Activated CD8-positive, alpha-beta memory T cell treated with anti-CD3 and anti-CD28 coated beads, Interleukin-2, amount 50 U/mL, for 48 hours (primary cell): ENCODE results near the gene CRYBG1.

Source experiments
- DNase-seq: peaks from one replicate; pipeline ENCODE4 v3.0.0-alpha.2; 2020

Gene CRYBG1

DNA sequence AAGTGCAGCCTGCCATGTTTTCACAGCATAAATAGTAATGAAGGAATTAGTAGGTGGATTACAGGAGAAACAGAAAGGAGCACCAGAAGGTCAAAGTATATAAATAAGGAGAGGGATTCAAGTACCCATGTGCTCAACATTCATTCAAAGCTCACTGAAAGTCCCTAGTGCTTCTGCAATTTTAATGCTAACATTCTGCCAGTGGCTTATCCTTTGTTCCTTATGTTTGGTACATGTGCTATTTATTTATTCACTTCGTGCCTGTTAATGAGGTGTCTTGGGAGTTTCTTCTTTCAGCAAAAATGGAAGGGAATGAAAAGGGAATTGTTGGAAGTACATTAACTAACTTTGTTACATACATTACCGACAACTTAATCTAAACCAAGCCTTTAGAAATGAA lies 105.7 kb downstream of the CRYBG1 start:
- DNase-seq = no peak

DNA sequence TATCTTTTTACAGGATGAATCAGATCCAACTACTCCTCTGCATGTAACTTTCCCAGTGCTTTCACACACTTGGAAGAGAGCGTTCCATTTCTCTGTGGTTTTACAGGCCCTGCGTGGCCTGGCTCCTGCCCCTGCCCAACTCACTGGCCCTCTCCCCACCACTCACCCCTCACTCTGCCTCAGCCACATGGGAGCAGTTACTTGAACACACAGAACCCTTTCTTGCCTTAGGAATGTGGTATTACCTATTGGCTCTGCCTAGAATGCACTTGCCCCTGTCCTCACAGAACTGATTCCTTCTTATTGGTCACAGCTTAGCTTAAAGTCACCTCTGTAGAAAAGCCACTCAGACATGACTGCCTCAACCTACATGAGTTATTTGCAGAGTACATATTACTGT lies 108.4 kb downstream of the CRYBG1 start:
- DNase-seq = no peak

DNA sequence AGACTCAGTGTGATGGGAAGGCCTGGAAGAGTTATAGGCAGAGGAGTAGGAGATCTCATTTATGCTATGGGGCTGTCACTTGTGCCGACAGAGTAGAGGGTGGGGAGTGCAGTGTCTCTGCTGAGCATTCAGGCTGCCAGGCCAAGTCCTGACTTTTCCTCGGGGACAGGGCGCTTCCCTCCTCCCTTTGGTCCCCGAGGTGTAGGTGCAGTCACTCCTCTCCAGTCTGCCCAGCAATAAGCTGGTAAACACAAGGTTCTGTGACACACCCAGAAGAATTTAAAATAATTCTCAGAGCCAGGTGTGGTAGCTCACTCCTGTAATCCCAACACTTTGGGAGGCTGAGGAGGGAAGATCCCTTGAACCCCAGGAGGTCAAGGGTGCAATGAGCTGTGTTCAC lies 109.4 kb downstream of the CRYBG1 start:
- DNase-seq = no peak

DNA sequence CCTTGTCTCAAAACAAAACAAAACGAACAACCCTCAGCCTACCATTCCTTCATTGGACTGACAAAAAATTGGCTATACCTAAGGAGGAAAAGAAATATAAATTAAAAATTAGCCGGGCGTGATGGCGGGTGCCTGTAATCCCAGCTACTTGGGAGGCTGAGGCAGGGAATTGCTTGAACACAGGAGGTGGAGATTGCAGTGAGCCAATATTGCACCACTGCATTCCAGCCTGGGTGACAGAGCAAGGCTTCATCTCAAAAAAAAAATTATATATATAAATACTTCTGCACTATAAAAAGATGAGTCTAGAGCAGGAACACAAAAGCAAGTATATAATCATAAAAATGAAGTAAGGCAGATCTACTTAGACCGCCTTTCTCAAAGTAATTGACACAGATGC lies 109.8 kb downstream of the CRYBG1 start:
- DNase-seq = no peak

DNA sequence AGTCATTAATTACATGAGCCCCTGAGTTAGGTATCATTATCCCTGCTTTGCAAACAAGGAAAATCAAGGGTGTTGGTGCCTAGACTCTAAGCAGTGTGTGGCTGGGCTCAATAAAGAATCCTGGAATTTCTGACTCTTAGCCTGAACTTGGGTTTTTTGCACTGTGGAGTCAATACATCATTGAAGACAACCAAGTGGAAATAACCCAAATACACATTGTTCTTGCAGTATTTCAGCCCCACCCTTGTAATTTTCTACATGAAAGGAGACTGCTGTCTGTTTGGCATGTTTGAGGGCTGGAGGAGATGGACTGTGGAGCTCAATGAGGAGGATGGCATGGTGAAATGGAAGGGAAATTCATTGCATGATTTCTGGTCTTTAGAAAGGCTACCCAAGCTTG lies 110.3 kb downstream of the CRYBG1 start:
- no peak for DNase-seq

DNA sequence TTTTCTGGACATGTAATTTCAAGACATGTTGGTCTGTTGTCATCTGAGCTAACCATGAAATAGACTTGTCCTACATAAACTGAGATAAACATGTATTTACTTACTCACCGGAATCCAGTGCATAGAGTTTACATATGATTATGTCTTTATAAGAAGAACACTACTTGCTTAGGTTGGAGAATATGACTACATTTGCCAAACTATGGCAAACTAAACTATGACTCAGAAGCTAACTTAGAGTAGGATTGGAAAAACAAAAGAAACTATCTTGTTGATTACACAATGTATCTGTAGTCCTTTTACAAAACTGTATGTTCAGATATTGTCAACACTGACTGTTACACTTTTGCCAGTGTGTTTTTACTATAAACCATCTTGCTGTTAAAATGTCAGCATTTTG lies 113.3 kb downstream of the CRYBG1 start:
- no peak for DNase-seq

DNA sequence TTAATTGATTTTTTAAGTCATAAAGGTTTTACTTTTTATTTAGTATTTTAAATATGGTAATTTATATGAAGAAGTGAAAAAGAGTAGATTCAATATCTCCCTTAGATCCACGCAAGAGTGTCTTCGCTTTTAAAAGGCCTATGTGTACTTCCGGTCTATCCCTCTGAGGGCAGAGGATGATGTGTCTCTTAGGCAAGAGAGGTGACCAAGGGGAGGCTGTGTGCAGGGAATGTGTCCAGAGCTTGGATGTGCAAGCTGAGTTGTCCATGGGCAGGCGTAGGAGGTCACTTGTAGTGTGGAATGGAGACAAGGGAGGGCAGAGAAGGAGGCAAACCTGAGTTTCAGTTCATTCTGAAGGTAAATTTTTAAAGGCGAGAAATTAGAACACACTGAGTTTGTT lies 113.9 kb downstream of the CRYBG1 start:
- DNase-seq = no peak

DNA sequence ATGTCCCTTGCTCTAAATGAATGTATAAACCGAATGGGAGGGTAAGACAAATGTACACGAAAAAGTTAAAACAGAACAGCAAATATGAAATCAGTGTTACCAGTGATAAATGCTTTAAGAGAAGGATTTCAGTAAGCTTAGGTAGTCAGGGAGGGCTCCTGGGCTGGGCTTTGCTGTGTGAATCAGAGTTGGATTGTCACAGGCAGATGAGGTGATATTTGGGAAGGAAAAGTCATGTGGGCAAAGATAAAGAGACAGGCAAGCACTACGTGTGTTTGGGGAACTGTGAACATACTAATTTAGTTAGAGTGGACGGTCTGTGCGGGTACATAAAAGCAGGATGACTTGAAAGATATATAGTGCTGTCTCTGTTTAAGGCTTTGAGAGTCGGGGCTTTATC lies 114.8 kb downstream of the CRYBG1 start:
- DNase-seq = no peak

DNA sequence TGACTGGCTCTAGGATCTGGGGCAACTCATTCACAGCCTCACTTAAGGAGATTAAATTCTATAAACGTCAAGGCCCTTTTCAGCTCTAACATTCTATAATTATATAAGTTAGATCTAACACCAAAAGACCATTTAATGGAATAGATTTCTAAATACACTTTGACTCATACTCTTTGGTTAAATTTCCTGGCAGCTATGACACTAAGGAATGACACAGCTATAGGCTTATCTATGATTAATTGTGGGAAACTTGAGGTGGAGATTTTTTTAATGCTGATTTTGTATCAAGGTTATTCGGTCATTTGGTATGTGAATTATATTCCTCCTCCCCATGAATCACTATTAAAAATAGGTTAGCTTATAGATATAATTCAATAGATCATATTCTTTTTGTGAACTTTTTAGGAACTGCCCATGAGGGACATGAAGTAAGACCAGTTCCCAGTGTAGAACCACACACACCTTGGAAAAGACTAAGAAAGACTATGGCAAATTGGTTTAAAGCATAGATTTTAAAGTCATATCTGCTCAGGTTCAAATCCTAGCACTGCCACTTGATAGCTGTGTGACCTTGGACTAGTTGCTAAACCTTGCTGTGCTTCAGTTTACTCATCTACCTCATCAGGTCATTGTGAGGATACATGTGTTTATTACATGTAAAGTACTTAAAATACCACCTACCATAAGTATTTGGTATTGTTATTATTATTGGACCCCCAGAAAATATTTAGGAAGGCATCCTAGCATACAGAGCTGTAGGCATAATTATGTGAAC lies 116.0 kb downstream of the CRYBG1 start:
- DNase-seq = no peak

DNA sequence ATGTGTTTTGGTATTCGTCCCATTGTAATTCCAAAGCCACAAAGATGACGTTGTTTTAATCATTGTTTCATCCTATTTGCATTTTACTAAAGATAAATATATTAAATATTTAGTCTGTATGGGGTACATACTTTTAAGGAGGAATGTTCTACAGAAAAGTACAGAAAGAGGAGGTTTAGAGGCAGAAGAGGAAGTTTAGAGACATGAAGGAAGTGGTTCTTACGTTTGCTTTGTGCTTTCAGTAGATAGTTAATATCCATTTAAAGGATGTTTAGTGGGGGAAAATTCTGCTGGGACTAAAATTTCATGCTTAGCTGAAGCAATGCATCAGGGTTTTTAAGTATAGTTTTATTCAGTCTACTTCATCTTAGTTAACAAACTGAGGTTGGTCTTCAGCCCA lies 116.6 kb downstream of the CRYBG1 start:
- no peak for DNase-seq

DNA sequence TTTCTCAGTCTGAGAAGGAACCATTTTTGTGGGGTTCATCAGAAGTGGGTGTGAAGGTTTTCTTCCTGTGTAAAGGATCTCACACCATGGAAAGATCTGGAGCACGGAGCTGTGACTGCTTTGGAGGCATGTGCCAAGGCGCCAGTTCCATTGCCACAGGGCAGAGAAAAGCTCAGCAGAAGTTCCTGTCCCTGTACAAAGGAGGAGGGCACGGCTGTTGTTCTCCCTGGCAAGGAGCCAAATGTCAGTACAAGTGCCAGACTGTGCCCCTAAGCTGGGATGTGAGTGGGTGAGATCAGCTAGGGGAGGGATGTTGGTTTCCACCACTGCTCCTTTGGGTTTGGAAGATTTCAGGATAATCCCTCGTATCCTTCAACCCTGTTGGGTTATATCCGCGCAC lies 117.3 kb downstream of the CRYBG1 start:
- DNase-seq = no peak

DNA sequence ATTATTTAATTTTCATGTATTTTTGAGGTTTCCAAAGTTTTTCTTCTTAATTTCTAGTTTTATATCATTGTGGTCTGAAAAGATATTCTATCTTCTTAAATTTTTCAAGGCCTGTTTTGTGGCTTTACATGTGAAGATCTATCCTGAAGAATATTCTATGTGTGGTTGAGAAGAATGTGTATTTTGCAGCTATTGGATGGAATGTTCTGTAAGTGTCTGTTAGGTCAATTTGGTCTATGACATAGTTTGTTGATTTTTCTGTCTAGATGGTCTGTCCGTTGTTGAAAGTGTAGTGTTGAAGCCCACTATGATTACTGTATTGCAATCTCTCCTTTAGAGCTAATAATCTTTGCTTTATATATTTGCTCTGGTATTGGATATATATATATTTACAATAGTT lies 125.7 kb downstream of the CRYBG1 start:
- DNase-seq = no peak

DNA sequence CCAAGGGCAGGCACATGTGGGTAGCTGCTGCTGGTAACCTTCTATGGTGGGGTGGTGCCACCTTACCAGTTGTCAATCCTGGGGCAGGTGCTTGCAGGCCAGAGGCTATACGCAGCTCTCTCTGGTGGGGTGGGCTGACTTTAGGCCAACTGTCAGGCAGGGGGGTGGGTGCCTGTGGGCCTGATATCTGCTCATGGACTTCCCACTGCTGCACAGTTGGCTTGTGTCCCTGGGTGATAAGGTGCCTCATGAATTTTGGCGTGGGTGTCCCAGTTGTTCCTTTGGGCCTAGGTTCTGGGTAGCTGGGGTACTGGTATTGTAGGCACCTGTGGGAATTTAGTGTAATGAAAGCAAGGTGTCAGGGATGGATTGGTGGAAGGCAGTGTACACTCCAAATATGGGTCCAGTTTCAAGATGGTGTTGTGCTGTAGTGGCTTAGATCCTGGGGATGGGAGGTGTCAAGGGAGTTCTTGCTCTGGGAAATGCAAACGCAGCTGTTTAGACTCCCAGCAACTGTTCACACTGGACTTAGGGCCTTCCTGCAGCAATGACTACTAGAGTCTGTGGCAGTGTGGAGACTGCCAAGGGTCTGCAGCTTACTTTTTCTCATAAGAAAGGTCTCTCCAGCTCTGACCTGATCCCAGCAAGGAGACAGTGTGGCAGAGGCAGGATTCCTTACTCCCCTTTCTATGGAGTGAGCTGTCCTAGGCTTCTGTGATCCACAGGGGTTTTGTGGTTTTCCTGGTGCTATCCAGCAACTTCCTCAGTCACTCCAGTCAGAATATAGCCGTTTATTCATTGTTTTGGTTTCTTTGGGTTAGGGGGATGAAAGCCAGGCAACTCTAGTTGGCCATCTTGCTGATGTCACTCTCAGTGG lies 128.2 kb downstream of the CRYBG1 start:
- DNase-seq = no peak

DNA sequence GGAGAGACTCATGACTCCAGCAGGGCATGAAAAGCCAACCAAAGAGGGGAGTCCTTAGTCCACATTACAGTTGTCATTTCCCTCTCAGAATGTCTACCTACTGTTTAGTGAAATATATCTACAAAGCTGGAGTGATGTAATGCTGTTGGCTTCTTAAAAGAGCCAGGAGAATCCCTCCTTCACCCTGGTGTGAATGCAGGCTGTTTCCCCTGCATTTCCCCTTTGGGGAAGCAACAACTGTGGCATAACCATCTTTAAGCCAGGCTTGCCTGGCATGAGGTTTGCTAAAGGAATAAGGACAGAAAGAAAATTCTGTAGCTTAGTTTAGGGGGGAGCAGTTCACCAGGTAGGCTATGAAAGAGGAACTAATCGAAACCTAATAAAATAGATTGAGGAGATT lies 129.5 kb downstream of the CRYBG1 start:
- no peak for DNase-seq

DNA sequence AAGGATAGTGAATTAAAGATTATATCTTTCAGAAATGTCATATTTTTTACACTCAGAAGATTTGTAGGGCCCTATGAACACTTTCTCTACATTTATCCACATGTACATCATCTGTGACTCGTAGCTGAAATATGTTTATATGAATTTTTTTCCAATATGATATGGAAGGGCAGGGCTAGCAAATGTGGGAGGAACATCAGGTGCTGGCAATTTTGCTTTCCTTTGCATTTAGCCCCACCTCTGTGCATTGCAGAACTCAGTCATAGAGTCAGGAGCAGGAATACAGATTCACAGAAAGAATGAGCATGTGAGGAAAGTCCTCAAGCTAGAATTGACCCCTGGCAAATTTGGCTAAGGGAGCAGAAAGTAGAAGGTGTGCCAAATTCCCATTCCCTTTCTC lies 129.9 kb downstream of the CRYBG1 start:
- DNase-seq = no peak

DNA sequence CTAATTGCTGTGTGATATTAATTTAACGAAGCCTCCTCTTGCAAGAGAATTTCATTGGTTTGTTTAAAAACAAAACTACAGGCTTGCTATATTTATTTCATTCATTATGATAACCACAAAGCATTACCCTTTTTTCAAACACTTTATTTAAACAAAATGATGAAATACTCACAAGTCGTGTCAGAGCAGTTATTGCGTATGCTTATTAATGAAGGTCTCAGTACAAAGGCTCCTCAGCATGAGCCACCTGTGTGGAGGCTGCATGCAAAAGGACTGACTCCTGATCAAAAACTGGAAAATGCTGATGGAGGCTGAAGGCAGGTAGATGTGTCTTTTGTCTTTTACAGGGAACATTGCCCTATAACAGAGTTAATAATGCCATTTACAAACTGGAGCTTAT lies 130.5 kb downstream of the CRYBG1 start:
- no peak for DNase-seq

DNA sequence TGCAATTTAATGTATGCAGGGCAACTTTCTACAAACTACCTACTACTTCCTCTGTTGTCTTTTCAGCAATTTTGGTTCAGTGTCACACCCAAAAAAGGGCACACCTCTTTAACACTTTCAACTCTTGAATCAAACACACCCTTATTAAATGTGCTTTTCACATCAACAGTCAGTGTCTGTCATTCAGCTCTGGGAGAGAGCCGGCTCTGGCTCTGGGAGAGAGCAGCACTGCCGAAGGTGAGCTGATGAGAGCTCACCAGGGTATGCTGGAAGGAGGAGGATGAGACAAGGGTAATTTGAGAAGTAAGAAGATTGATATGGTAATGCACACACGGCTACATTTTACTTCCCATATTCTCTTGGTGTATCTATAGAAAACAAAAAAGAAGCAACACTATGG lies 134.5 kb downstream of the CRYBG1 start:
- DNase-seq = no peak

DNA sequence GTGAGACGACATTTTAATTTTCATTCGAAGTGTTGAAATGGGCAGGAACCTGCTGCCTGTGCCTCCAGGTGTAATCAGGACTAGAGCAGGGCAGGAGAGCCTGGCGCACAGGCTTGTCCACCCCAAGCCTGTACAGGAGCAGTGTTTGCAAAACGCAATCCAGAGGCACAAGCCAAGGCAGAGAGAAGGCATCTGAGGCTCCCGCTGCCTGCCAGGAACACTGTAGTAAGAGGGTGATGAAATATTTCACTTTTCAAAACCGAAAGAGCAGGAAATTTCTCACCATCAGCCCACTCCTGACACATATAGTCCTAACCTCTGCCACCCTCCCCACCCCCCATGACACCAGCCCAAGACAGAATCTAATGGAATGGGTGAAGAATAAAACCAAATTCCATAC lies 136.3 kb downstream of the CRYBG1 start:
- no peak for DNase-seq

DNA sequence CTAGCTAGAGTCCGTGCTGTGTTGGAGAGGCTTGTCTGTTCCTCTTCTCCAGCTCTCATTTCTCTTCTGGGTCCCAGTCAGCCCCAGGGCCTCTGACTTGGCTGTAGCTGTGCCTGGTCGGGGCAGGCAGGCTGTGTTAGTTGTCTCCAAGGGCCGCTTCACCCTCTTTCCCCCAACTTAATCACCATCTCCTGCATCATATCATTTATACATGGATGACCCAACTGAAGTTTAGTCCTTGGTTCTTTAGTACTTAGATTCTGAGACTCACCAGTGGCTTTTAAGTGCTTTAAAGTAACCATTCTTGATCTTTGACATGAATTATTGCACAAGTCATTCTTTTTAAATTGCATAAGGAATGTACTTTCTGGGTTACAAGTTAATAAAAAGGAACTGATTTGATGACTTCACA lies 141.4 kb downstream of the CRYBG1 start:
- no peak for DNase-seq

DNA sequence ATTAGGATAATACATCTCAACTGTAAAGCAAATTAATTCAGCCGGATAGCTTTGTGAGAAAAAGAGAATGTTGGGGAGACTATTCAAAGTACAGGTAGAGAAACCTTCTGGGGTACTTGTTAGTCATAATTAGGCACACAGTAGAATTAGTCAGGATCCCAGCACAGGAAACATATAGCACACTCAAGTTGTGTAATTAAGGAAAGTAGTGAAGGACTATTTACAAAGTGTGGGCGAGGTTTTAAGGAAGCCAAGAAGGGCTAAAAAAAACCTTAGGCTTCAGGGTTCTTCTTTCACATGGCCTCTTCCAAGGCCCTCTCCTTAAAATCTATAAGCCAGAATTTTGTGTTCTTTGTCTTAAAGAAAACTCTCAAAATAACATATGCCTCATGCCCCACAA lies 142.0 kb downstream of the CRYBG1 start:
- no peak for DNase-seq

DNA sequence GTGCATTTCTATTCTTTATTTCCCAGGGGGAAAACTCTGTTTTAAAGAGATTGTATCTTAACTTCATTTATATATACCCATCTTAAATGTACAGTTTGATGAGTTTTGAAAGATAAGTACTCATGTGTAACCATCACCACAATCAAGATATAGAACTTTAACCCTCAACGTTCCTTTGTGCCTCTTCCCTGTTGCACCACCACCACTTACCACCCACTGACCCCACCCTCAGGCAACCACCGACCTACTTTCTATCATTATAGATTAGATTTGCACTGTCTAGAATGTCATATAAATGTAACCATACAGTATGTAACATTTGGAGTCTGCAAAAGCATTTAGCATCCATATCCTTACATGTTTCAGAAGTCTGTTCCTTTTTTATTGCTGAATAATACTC lies 147.8 kb downstream of the CRYBG1 start:
- DNase-seq = no peak

DNA sequence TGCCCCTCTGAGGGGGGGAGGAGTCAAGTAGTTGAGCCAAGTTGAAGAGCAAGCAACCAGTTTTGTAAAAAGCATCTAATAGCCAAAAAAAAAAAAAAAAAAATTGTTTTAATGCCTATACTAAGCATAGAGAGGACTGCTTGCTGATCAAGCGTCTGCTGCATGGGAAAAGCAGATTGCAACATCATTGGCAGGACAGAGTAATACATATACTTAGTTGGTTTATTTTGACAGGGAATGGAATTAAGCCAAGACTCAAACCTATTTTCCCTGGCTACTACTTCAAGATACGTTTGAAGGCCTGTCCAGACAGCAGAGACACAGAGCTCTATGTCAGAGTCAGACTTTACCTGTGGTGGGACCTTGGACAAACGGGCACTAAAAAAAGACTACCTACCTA lies 148.3 kb downstream of the CRYBG1 start:
- no peak for DNase-seq

DNA sequence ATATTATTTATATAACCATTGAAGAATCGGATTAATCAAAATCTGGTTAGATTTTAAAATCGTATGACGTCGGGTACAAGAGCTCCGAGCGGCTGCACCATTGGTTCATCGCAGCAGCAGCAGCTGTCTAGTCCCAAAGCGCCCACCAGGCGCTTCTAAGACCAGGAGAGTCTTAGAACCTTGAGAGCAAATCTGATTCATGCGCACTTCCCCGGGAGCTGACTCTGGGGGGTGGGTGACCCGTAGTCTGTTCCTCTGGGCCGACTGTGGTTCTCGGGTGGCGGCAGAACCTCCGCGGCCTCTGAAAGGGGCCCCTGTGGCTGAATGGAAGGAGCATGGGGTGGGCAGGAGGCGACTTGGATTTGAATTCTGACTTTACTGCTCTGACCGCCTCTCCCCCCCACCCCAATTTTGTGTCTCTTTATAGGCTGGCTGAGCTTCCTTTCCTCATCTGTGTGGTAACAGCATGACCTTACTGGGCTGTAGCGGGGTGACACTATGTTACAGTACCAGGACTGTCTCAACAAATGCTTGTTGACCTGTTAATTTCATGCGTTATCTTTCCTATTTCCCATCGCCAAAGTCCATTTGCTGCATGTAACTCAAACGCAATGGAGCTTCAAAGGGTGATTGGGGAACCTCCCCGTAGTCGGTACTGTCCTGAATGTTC lies 149.0 kb downstream of the CRYBG1 start:
- DNase-seq = peak; percentile 68
